OCI-LY3 (cell line): Measurements from ENCODE around the gene MYBPHL.

Experiments used
- H2AFZ ChIP-seq: fragments of 200-600, 300-600 bp; shearing (Covaris generic); 2 replicates; pipeline ENCODE4 v1.6.0; 2014; ENCODE audit warnings: antibody characterized with exemption, low read depth, low read length
- H3K27ac ChIP-seq: fragments of 200-600, 300-600 bp; sonication (generic); 2 replicates; pipeline ENCODE4 v1.5.1; 2014; ENCODE audit warnings: mild to moderate bottlenecking, low read length, moderate library complexity, mixed read lengths
- H3K27me3 ChIP-seq: fragments of 200-600, 300-600 bp; sonication (generic); 2 replicates; pipeline ENCODE4 v1.6.1; 2014; ENCODE audit warnings: low read depth, low read length, mixed read lengths
- H3K36me3 ChIP-seq: fragments of 200-600, 300-600 bp; sonication (generic); replicated peaks from 2 replicates; pipeline ENCODE3; 2014; ENCODE audit warnings: low read depth, low read length, mixed read lengths
- H3K4me1 ChIP-seq: fragments of 300-600, 200-600 bp; sonication (generic); 2 replicates; pipeline ENCODE4 v1.6.1; 2014; ENCODE audit warnings: low read length, mixed read lengths
- H3K4me2 ChIP-seq: fragments of 200-600, 300-600 bp; sonication (generic); 2 replicates; pipeline ENCODE4 v1.6.1; 2014; ENCODE audit warnings: low read length, mixed read lengths
- H3K4me3 ChIP-seq: fragments of 300-600, 200-600 bp; sonication (generic); 2 replicates; pipeline ENCODE4 v1.5.1; 2014; ENCODE audit warnings: antibody characterized with exemption, mild to moderate bottlenecking, low read length, moderate library complexity
- H3K79me2 ChIP-seq: fragments of 300-600, 200-600 bp; shearing (Covaris generic); 2 replicates; pipeline ENCODE4 v1.6.1; 2014; ENCODE audit warnings: mild to moderate bottlenecking, low read length, mixed read lengths
- H3K9ac ChIP-seq: fragments of 300-600, 200-600 bp; shearing (Covaris generic); 2 replicates; pipeline ENCODE4 v1.6.0; 2014; ENCODE audit warnings: mild to moderate bottlenecking, low read length, moderate library complexity
- H3K9me3 ChIP-seq: fragments of 200-600, 300-600 bp; shearing (Covaris generic); 2 replicates; pipeline ENCODE4 v1.6.1; 2014; ENCODE audit warnings: low read length, mixed read lengths; ENCODE audit not compliant: insufficient read depth
- H4K20me1 ChIP-seq: fragments of 200-600, 300-600 bp; sonication (generic); 2 replicates; pipeline ENCODE4 v1.6.1; 2016; ENCODE audit warnings: low read length, mixed read lengths; ENCODE audit not compliant: insufficient read depth
- CTCF ChIP-seq: fragments of 200-600, 300-600 bp; sonication (generic); IDR thresholded peaks from 2 replicates; pipeline ENCODE4 v1.5.1; 2014; ENCODE audit warnings: antibody characterized with exemption, low read length, low read depth
- EZH2phosphoT487 ChIP-seq: fragments of 200-600 bp; shearing (Covaris generic); IDR thresholded peaks from 2 replicates; pipeline ENCODE4 v1.6.1; 2018; ENCODE audit warnings: antibody characterized with exemption, mixed run types, low read depth

Gene MYBPHL

GRCh38 chr1:109283748-109284600 lies 22.8 kb downstream of the MYBPHL start:
- Histone ChIP-seq H3K27me3 (no peaks in the 10 kb centered on the region), H3K79me2 (no peaks in the 10 kb centered on the region), H4K20me1 (no peaks in the 10 kb centered on the region), H3K4me3 (peak overlapping the region; percentile 83), H3K27ac (no peak overlapping the region), H3K4me2 (peak overlapping the region; percentile 97), H3K4me1 (peaks cover 11% of the 10 kb centered on the region), H2AFZ (peak overlapping the region; percentile 81), H3K9me3 (no peaks in the 10 kb centered on the region), H3K9ac (peak overlapping the region; percentile 52), H3K36me3 (no peaks in the 10 kb centered on the region)
- TF ChIP-seq EZH2phosphoT487 = no peak
- TF ChIP-seq CTCF = no peak

- Histone ChIP-seq H3K36me3 (no peaks in the 10 kb centered on the region), H3K9me3 (no peaks in the 10 kb centered on the region), H3K27me3 (no peaks in the 10 kb centered on the region), H2AFZ (peak within 1 kb of the TSS; percentile 81), H4K20me1 (no peaks in the 10 kb centered on the region), H3K4me3 (peak within 1 kb of the TSS; percentile 83), H3K9ac (peak within 1 kb of the TSS; percentile 52), H3K79me2 (no peaks in the 10 kb centered on the region), H3K27ac (no peak within 1 kb of the TSS), H3K4me2 (peak within 1 kb of the TSS; percentile 97), H3K4me1 (peaks cover 11% of the 10 kb centered on the region)
- TF ChIP-seq CTCF = peak; percentile 16
- no peak for TF ChIP-seq EZH2phosphoT487
Measured at GRCh38 chr1:109282952-109283747, 23.7 kb downstream of the MYBPHL start, which contains the start of gene PSRC1. PSRC1 (minus strand) TSS chr1:109283145.

GRCh38 chr1:109282497-109282951 lies 24.3 kb downstream of the MYBPHL start:
- peaks cover 11% of the 10 kb centered on the region for H3K4me1 ChIP-seq
- H3K79me2 ChIP-seq = no peaks in the 10 kb centered on the region
- TF ChIP-seq CTCF = no peak
- TF ChIP-seq EZH2phosphoT487 = no peak
- peak overlapping the region; percentile 97 for H3K4me2 ChIP-seq
- H3K9ac ChIP-seq = peak overlapping the region; percentile 52
- H4K20me1 ChIP-seq = no peaks in the 10 kb centered on the region
- peak overlapping the region; percentile 81 for H2AFZ ChIP-seq
- H3K36me3 ChIP-seq = no peaks in the 10 kb centered on the region
- H3K9me3 ChIP-seq = no peaks in the 10 kb centered on the region
- H3K4me3 ChIP-seq = peak overlapping the region; percentile 83
- H3K27me3 ChIP-seq = no peaks in the 10 kb centered on the region
- H3K27ac ChIP-seq = no peak overlapping the region
